ENCODE data around the gene TACC2.

The TACC2 gene

GRCh38 chr10:122248356-122249302 is 259.7 kb downstream of the TACC2 start:
- DNase-seq (ENCODE audit: low read depth in 2 of 2): no peak

GRCh38 chr10:122249303-122249850 is 260.4 kb downstream of the TACC2 start:
- no peak for DNase-seq (ENCODE audit: low read depth in 2 of 2)

- DNase-seq (ENCODE audit: low read depth in 2 of 2): no peak
These were observed 261.2 kb downstream of the TACC2 start for GRCh38 chr10:122249991-122250750.

GRCh38 chr10:122251459-122252255 is 262.7 kb downstream of the TACC2 start:
- no peak for DNase-seq (ENCODE audit: low read depth in 2 of 2)

GRCh38 chr10:122252805-122253204 is 263.8 kb downstream of the TACC2 start:
- no peak for DNase-seq (ENCODE audit: low read depth in 2 of 2)

GRCh38 chr10:122253605-122254004 is 264.6 kb downstream of the TACC2 start:
- no peak for DNase-seq (ENCODE audit: low read depth in 2 of 2)

GRCh38 chr10:122254831-122255230 is 265.9 kb downstream of the TACC2 start:
- DNase-seq (ENCODE audit: low read depth in 2 of 2): no peak

GRCh38 chr10:122255509-122256301 is 266.7 kb downstream of the TACC2 start:
- no peak for DNase-seq (ENCODE audit: low read depth in 2 of 2)

GRCh38 chr10:122257041-122257440 is 268.1 kb downstream of the TACC2 start:
- no peak for DNase-seq (ENCODE audit: low read depth in 2 of 2)

- no peak for DNase-seq (ENCODE audit: low read depth in 2 of 2)
These were observed 269.4 kb downstream of the TACC2 start for GRCh38 chr10:122258136-122259074.

- no peak for DNase-seq (ENCODE audit: low read depth in 2 of 2)
These were observed 270.1 kb downstream of the TACC2 start for GRCh38 chr10:122259075-122259466.

GRCh38 chr10:122261584-122261983 is 272.6 kb downstream of the TACC2 start:
- DNase-seq (ENCODE audit: low read depth in 2 of 2): no peak

- no peak for DNase-seq (ENCODE audit: low read depth in 2 of 2)
These were observed 275.0 kb downstream of the TACC2 start for GRCh38 chr10:122263971-122264370.

- DNase-seq (ENCODE audit: low read depth in 2 of 2): no peak
These were observed 275.5 kb downstream of the TACC2 start for GRCh38 chr10:122264436-122264835.

GRCh38 chr10:122264931-122265330 is 276.0 kb downstream of the TACC2 start:
- DNase-seq (ENCODE audit: low read depth in 2 of 2): no peak

- no peak for DNase-seq (ENCODE audit: low read depth in 2 of 2)
These were observed 276.9 kb downstream of the TACC2 start for GRCh38 chr10:122265896-122266295.

GRCh38 chr10:122267849-122268737 is 279.1 kb downstream of the TACC2 start:
- peak; percentile 20 to 31 for DNase-seq (ENCODE audit: low read depth in 2 of 2)

GRCh38 chr10:122269059-122269687 is 280.2 kb downstream of the TACC2 start:
- DNase-seq (ENCODE audit: low read depth in 2 of 2): no peak
